Measurements from ENCODE around the gene GANAB. TPM values are rescaled to one million over a fixed set of nuclear protein-coding genes. Genes with fewer than 3 reads are reported as not detected.

Gene GANAB
- total and polyA plus RNA-seq, 2 of the 13 experiments (the other 11 are each of a cell fraction or from before 2014, with no cell fraction given), result 99.5 to 234 TPM

DNA sequence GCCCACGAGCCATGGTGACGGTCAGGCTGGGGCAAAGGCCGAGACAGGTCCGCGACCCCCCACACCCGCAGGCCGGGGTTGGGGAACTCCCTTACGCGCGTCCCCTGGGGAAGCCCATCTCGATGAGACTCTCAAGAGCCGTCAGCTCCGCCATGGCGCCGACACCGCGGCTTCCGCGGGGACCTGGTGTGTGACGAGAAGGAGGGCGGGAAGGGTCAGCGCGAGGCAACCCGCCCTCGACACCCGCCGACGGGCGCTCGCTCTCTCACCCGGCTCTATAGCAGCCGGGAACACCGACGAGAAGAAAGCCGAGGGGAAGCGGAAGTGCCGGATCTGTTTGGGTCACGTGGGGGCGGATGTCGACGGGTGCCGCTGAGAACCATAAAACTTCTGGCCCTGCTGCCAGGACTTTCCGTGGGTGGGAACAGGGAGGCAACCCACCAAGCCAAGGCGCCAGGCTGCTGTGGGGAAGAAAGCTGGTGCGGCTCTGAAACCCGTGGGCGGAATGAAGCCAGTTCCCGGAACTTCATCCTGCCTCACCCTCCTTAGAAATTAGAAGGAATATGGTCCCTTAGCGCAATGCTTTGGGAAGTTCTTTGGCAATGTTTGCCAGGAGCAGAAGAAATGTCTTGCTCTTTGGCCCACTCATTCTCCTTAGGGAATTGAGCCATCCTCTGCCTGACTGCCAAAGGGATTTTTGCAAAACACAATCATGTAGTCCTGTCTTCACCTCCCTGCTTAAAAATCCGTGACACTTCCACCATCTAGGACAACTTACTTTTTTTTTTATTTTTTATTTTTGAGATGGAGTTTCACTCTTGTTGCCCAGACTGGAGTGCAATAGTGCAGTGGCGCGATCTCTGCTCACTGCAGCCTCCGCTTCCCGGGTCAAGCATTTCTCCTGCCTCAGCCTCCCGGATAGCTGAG lies 32.6 kb upstream of the GANAB start, which contains the start of gene UBXN1 (continued):
- TF ChIP-seq HMG20B (CRISPR knock-in tag; conservative IDR thresholded peaks at IDR 0.05), result 0 out of 2 replicates have a peak, but pooled peaks have one; percentile 8
- TF ChIP-seq MATR3 (CRISPR knock-in tag; IDR thresholded peaks at IDR 0.05), result no peak
- TF ChIP-seq, protein P1, sequence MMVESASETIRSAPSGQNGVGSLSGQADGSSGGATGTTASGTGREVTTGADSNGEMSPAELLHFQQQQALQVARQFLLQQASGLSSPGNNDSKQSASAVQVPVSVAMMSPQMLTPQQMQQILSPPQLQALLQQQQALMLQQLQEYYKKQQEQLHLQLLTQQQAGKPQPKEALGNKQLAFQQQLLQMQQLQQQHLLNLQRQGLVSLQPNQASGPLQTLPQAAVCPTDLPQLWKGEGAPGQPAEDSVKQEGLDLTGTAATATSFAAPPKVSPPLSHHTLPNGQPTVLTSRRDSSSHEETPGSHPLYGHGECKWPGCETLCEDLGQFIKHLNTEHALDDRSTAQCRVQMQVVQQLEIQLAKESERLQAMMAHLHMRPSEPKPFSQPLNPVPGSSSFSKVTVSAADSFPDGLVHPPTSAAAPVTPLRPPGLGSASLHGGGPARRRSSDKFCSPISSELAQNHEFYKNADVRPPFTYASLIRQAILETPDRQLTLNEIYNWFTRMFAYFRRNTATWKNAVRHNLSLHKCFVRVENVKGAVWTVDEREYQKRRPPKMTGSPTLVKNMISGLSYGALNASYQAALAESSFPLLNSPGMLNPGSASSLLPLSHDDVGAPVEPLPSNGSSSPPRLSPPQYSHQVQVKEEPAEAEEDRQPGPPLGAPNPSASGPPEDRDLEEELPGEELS (CRISPR knock-in tag; IDR thresholded peaks at IDR 0.05), result 0 out of 2 replicates have a peak, but pooled peaks have one; percentile 19
- TF ChIP-seq HNRNPLL (IDR thresholded peaks at IDR 0.05; ENCODE audit: low read depth, low read length, poor library complexity, severe bottlenecking), result peak; percentile 60
- TF ChIP-seq ZNF747 (CRISPR knock-in tag; IDR thresholded peaks at IDR 0.05; ENCODE audit: borderline replicate concordance), result no peak
- peak; percentile 36; the same call in 1 of the 2 replicates for TF ChIP-seq ZNF768 (CRISPR knock-in tag; IDR thresholded peaks at IDR 0.05)
- TF ChIP-seq, protein P2, sequence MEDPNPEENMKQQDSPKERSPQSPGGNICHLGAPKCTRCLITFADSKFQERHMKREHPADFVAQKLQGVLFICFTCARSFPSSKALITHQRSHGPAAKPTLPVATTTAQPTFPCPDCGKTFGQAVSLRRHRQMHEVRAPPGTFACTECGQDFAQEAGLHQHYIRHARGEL (CRISPR knock-in tag; IDR thresholded peaks at IDR 0.05), result no peak
- TF ChIP-seq PAF1 (CRISPR knock-in tag; IDR thresholded peaks at IDR 0.05), result no peak
- peak; percentile 64; the same call in 1 of the 2 replicates for TF ChIP-seq ZNF558 (CRISPR knock-in tag; IDR thresholded peaks at IDR 0.05; ENCODE audit: borderline replicate concordance)
- TF ChIP-seq, protein P3, sequence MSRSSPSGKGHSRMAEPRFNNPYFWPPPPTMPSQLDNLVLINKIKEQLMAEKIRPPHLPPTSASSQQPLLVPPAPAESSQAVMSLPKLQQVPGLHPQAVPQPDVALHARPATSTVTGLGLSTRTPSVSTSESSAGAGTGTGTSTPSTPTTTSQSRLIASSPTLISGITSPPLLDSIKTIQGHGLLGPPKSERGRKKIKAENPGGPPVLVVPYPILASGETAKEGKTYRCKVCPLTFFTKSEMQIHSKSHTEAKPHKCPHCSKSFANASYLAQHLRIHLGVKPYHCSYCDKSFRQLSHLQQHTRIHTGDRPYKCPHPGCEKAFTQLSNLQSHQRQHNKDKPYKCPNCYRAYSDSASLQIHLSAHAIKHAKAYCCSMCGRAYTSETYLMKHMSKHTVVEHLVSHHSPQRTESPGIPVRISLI (CRISPR knock-in tag; IDR thresholded peaks at IDR 0.05; ENCODE audit: borderline replicate concordance), result peak; percentile 37; the same call in 1 of the 2 replicates
- no peak for TF ChIP-seq ZNF841 (CRISPR knock-in tag; IDR thresholded peaks at IDR 0.05; ENCODE audit: borderline replicate concordance)
- no peak for TF ChIP-seq EHMT2 (IDR thresholded peaks at IDR 0.05; ENCODE audit: borderline replicate concordance, low read depth, low read length)
- no peak for TF ChIP-seq PCBP2 (optimal IDR thresholded peaks at IDR 0.05; ENCODE audit: low read depth, low read length, poor library complexity, severe bottlenecking)
- TF ChIP-seq, protein P4, sequence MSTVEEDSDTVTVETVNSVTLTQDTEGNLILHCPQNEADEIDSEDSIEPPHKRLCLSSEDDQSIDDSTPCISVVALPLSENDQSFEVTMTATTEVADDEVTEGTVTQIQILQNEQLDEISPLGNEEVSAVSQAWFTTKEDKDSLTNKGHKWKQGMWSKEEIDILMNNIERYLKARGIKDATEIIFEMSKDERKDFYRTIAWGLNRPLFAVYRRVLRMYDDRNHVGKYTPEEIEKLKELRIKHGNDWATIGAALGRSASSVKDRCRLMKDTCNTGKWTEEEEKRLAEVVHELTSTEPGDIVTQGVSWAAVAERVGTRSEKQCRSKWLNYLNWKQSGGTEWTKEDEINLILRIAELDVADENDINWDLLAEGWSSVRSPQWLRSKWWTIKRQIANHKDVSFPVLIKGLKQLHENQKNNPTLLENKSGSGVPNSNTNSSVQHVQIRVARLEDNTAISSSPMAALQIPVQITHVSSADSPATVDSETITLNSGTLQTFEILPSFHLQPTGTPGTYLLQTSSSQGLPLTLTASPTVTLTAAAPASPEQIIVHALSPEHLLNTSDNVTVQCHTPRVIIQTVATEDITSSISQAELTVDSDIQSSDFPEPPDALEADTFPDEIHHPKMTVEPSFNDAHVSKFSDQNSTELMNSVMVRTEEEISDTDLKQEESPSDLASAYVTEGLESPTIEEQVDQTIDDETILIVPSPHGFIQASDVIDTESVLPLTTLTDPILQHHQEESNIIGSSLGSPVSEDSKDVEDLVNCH (CRISPR knock-in tag; IDR thresholded peaks at IDR 0.05), result no peak
- TF ChIP-seq POLR2AphosphoS2 (IDR thresholded peaks at IDR 0.05; ENCODE audit: low read depth, low read length), result no peak
- peak; percentile 29; the same call in 1 of the 2 replicates for TF ChIP-seq FOXC1 (CRISPR knock-in tag; IDR thresholded peaks at IDR 0.05; ENCODE audit: borderline replicate concordance)
- TF ChIP-seq ZNF224 (CRISPR knock-in tag; IDR thresholded peaks at IDR 0.05), result peak; percentile 56; the same call in 1 of the 2 replicates
- TF ChIP-seq, protein P5, sequence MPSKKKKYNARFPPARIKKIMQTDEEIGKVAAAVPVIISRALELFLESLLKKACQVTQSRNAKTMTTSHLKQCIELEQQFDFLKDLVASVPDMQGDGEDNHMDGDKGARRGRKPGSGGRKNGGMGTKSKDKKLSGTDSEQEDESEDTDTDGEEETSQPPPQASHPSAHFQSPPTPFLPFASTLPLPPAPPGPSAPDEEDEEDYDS (CRISPR knock-in tag; IDR thresholded peaks at IDR 0.05), result peak; percentile 36; the same call in 1 of the 2 replicates
- TF ChIP-seq PHF21A (CRISPR knock-in tag; IDR thresholded peaks at IDR 0.05), result peak; percentile 59; the same call in 1 of the 2 replicates
- no peak for TF ChIP-seq NPAS2 (CRISPR knock-in tag; IDR thresholded peaks at IDR 0.05; ENCODE audit: borderline replicate concordance)
- TF ChIP-seq RORA (CRISPR knock-in tag; IDR thresholded peaks at IDR 0.05), result no peak
